ENCODE results near the gene AATF. TPM values are rescaled to one million over a fixed set of nuclear protein-coding genes. Genes with fewer than 3 reads are reported as not detected.

Gene AATF
- total and polyA plus RNA-seq, 9 donors, result 28.5 to 73.6 (median 42.5) TPM

- no peaks in the 10 kb centered on the region for H3K9me3 ChIP-seq
- peaks cover 2% of the 10 kb centered on the region for H3K4me1 ChIP-seq (ENCODE audit: insufficient read depth)
- intact Hi-C loops (cut with DNase I), result no loop called here
- H3K36me3 ChIP-seq, result no peaks in the 10 kb centered on the region
- H3K4me3 ChIP-seq, result no peak overlapping the region
- no peak overlapping the region for H3K27ac ChIP-seq
- 59 to 70% (median 60%) methylated on average over 13 of the region's 13 CpGs for WGBS, 3 donors
- TF ChIP-seq EP300 (IDR thresholded peaks at IDR 0.05), result no peak
- H3K27me3 ChIP-seq, result peaks cover 2% of the 10 kb centered on the region
- no peak for DNase-seq
Observed at GRCh38 chr17:36928471-36929345, 20.0 kb upstream of the AATF start.

DNA sequence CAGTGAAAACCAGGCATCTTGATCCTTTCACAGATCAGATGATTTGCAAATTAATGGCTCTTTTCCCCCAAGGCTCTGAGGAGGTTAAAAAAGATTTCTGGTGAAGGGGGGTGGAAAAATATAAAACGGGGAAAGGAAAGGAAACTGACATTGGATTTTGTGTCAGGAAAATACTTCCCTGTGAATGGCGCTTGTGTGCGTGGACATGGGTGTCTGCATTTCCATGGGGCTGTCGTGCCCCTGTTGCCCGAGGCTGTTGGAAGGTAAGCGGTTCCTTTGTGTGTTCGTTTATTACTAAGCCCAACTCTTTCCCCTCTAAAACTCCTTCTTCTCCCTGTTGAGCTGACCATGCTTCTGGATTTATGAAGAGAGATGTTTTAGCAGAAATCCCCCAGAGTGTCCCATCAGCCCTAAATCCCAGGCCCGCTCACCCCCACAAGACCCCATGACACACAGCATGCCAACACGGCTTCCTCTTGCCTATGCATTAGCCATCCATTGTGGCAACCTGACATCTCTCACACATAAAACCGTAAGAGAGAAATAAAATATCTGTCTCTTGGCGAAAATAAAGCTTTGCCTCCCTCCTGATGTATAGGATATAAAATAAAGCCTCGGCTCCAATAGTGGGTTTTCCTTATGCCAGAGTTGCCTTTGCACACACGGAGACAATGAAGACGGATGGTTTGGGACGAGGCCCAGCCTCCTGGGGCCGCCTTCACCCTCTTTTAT is 18.7 kb upstream of the AATF start:
- Histone ChIP-seq H3K9me3 (no peaks in the 10 kb centered on the region), H3K4me1 (ENCODE audit: insufficient read depth) (peaks cover 10% of the 10 kb centered on the region), H3K27me3 (peaks cover 2% of the 10 kb centered on the region), H3K4me3 (no peak overlapping the region), H3K27ac (no peak overlapping the region), H3K36me3 (no peaks in the 10 kb centered on the region)
- no peak for TF ChIP-seq EP300 (IDR thresholded peaks at IDR 0.05)
- TF ChIP-seq POLR2A (IDR thresholded peaks at IDR 0.05), result no peak
- TF ChIP-seq, protein P1, sequence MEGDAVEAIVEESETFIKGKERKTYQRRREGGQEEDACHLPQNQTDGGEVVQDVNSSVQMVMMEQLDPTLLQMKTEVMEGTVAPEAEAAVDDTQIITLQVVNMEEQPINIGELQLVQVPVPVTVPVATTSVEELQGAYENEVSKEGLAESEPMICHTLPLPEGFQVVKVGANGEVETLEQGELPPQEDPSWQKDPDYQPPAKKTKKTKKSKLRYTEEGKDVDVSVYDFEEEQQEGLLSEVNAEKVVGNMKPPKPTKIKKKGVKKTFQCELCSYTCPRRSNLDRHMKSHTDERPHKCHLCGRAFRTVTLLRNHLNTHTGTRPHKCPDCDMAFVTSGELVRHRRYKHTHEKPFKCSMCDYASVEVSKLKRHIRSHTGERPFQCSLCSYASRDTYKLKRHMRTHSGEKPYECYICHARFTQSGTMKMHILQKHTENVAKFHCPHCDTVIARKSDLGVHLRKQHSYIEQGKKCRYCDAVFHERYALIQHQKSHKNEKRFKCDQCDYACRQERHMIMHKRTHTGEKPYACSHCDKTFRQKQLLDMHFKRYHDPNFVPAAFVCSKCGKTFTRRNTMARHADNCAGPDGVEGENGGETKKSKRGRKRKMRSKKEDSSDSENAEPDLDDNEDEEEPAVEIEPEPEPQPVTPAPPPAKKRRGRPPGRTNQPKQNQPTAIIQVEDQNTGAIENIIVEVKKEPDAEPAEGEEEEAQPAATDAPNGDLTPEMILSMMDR (IDR thresholded peaks at IDR 0.05), result no peak
- intact Hi-C loops (cut with DNase I), result no loop called here
- WGBS, 3 donors, result 40 to 53% (median 48%) methylated on average over 16 of the region's 16 CpGs
- DNase-seq, result no peak

GRCh38 chr17:36930583-36930900 is 18.2 kb upstream of the AATF start:
- Histone ChIP-seq H3K27ac (no peak overlapping the region), H3K4me1 (ENCODE audit: insufficient read depth) (peaks cover 11% of the 10 kb centered on the region), H3K36me3 (no peaks in the 10 kb centered on the region), H3K9me3 (no peaks in the 10 kb centered on the region), H3K27me3 (peaks cover 2% of the 10 kb centered on the region), H3K4me3 (no peak overlapping the region)
- WGBS, 3 donors, result 71 to 80% (median 75%) methylated on average over 1 of the region's 1 CpG
- DNase-seq, result no peak
- TF ChIP-seq, protein P1 (IDR thresholded peaks at IDR 0.05), result no peak
- TF ChIP-seq POLR2A (IDR thresholded peaks at IDR 0.05) (no peak), EP300 (IDR thresholded peaks at IDR 0.05) (no peak)
- intact Hi-C loops (cut with DNase I), result no loop called here

DNA sequence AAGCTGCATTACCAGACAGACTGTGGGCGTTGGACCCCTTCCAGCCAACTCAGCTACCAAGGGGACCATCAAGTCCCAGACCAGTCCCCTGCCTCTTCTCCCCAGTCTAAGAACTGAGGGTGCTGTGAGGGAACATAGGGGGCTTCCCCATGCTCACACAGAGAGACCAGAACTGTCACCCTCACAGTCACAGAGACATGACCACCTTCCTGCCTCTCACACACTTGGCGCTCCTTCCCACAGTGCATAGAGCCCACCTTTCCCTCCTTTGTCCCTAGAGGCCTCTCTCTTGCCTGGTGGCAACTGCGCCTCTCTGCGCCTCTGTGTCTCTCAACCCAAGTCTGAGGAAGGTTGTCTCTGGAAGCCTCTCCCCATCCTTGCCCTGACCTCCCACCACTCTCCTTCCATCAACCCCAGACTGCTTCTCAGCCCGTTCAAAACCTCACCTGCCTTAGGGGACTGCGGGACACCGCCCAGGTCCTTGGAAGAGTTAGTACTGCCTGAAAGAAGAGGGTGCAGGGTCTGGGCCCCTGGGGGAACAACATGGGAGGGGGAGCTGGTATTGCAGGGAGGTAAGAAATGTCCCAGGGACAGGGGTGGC is 17.6 kb upstream of the AATF start:
- intact Hi-C loops (cut with DNase I), result no loop called here
- DNase-seq, result no peak
- TF ChIP-seq, protein P1 (IDR thresholded peaks at IDR 0.05), result no peak
- TF ChIP-seq POLR2A (IDR thresholded peaks at IDR 0.05), result no peak
- TF ChIP-seq EP300 (IDR thresholded peaks at IDR 0.05), result no peak
- H3K27me3 ChIP-seq, result peaks cover 5% of the 10 kb centered on the region
- no peaks in the 10 kb centered on the region for H3K36me3 ChIP-seq
- H3K27ac ChIP-seq, result no peak overlapping the region
- H3K9me3 ChIP-seq, result no peaks in the 10 kb centered on the region
- peaks cover 11% of the 10 kb centered on the region for H3K4me1 ChIP-seq (ENCODE audit: insufficient read depth)
- WGBS, 3 donors, result 51 to 73% (median 56%) methylated on average over 7 of the region's 7 CpGs
- no peak overlapping the region for H3K4me3 ChIP-seq

All from ovary (tissue), 9 donors.